Panc1 (cell line): ENCODE measurements around the gene SERPINE3. TPM values are rescaled to one million over a fixed set of nuclear protein-coding genes. Genes with fewer than 3 reads are reported as not detected.

Experiments used
- ATAC-seq: fragments of 200-7000 bp; cut with Tn5 transposase; 2 replicates; pipeline ENCODE4 v1.9.1; 2020; ENCODE audit warnings: mild to moderate bottlenecking, moderate library complexity
- BruUV-seq: library from RNA; stranded (reverse); fragments of 400-500 nt; replicated peaks from 2 replicates; lab custom pipeline; 2021; lab: Mats Ljungman, UMichigan
- CTCF ChIA-PET: fragments of 300-600 bp; sonication (Branson Sonifier 250); formaldehyde crosslinking; loops from one replicate; lab custom pipeline; 2022; ENCODE audit warnings: antibody characterized with exemption; lab: Charles Lee
- POLR2A ChIA-PET: fragments of 300-600 bp; sonication (Branson Sonifier 250); formaldehyde crosslinking; loops from one replicate; lab custom pipeline; 2022; ENCODE audit warnings: antibody characterized with exemption; lab: Charles Lee
- DNase-seq: peaks from one replicate; pipeline ENCODE4 v3.0.0-alpha.2; 2010; ENCODE audit warnings: low read depth, low spot score
- H3K27ac ChIP-seq: 2 replicates; pipeline ENCODE4 v1.5.1; 2011; ENCODE audit warnings: mild to moderate bottlenecking, low read length, inconsistent platforms
- H3K27me3 ChIP-seq: fragments of 200-500 bp; sonication (Bioruptor generic); 2 replicates; pipeline ENCODE4 v1.6.0; 2014; ENCODE audit warnings: low read length, inconsistent platforms; ENCODE audit not compliant: control insufficient read depth, insufficient read depth
- H3K36me3 ChIP-seq: fragments of 200-500 bp; sonication (Bioruptor generic); 2 replicates; pipeline ENCODE4 v1.5.1; 2014; ENCODE audit warnings: inconsistent platforms, mild to moderate bottlenecking, low read length, moderate library complexity; ENCODE audit not compliant: control insufficient read depth, insufficient read depth
- H3K4me1 ChIP-seq: 2 replicates; pipeline ENCODE4 v1.5.1; 2011; ENCODE audit warnings: inconsistent platforms, mild to moderate bottlenecking, low read length, moderate library complexity; ENCODE audit not compliant: control insufficient read depth, insufficient read depth
- H3K4me3 ChIP-seq, 2 experiments: 2 replicates each; pipeline ENCODE4 v1.5.1; 2011 to 2012; ENCODE audit warnings: low read depth in 2 of 2, low read length in 2 of 2, mild to moderate bottlenecking in 2 of 2, inconsistent platforms in 1 of 2, moderate library complexity in 1 of 2
- H3K9me3 ChIP-seq: fragments of 200-500 bp; sonication (Bioruptor generic); 2 replicates; pipeline ENCODE4 v1.5.1; 2014; ENCODE audit warnings: low read depth, mild to moderate bottlenecking, inconsistent platforms, low read length, moderate library complexity; ENCODE audit not compliant: control insufficient read depth, insufficient read depth
- POLR2AphosphoS5 ChIP-seq: IDR thresholded peaks from 2 replicates; pipeline ENCODE4 v1.6.1; 2012; ENCODE audit warnings: mild to moderate bottlenecking, low read depth, low read length, moderate library complexity
- REST ChIP-seq, 2 experiments: IDR thresholded peaks; 2 replicates each; pipeline ENCODE4 v1.6.1; 2011 to 2012; ENCODE audit warnings: low read depth in 2 of 2, control low read depth in 1 of 2, low read length in 1 of 2, mild to moderate bottlenecking in 1 of 2, moderate library complexity in 1 of 2; ENCODE audit not compliant: insufficient read depth in 1 of 2
- SIN3A ChIP-seq: IDR thresholded peaks from 2 replicates; pipeline ENCODE4 v1.6.1; 2012; ENCODE audit warnings: low read depth, mild to moderate bottlenecking, low read length, moderate library complexity, borderline replicate concordance; ENCODE audit not compliant: insufficient read depth
- TCF7L2 ChIP-seq: IDR thresholded peaks from 2 replicates; pipeline ENCODE4 v1.6.1; 2011; ENCODE audit warnings: mild to moderate bottlenecking, low read depth, low read length, inconsistent platforms
- in situ Hi-C: cut with HindIII; loops from 2 replicates; pipeline ENCODE4 v1.10.0; 2016; ENCODE audit warnings: low sequenced_read_pairs, low pct_unique_long_range_greater_than_20kb
- intact Hi-C: fragments of 100-400 bp; cut with micrococcal nuclease; formaldehyde crosslinking; loops from one replicate; pipeline ENCODE4 v1.10.0; 2022; ENCODE audit not compliant: unreplicated experiment
- total RNA-seq: library from RNA; stranded (reverse); gene quantifications from one replicate; pipeline ENCODE4 v1.2.1, GENCODE V29; 2021; ENCODE audit not compliant: unreplicated experiment
- TF ChIP-seq, protein P1 (sequence below): fragments of 450-650 bp; IDR thresholded peaks from 2 replicates; pipeline ENCODE4 v1.5.1; 2017; ENCODE audit warnings: mild to moderate bottlenecking

Gene SERPINE3
- total RNA-seq, 1 experiment from 2014 or later, result not detected

GRCh38 chr13:51292000-51292565 is 47.4 kb upstream of the SERPINE3 start:
- ChIA-PET CTCF (no interaction called here), POLR2A (no interaction called here)
- in situ Hi-C loops, result no loop called here

DNA sequence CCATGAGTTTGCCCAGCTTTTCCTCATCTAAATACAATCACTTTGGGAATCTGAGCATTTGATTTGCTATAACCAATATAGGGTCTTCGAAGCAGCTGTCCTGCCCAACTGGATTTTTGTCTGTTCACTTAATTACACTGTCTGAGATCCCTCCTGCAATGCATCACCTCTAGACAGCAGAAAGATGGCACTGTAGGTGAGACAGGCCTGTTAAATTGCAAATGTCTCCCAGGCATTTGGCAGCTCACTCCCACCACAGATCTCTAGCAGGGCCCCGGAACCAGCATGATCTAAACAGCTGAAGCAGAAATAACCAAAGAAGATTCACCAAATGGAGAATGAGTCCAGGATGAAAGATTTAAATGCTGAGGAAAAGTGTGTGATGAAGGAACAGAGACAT is 41.9 kb upstream of the SERPINE3 start:
- no peaks in the 10 kb centered on the region for H3K27me3 ChIP-seq
- intact Hi-C loops, result no loop called here
- BruUV-seq, result no TSS peak
- CTCF ChIA-PET, result interaction anchor here (0.6 kb wide), 1 partner anchor 176 kb away, joined by 3 read pairs; no protein-coding TSS in a partner anchor
- ATAC-seq, result no peak
- H3K4me3 ChIP-seq, result no peak overlapping the region
- H3K4me1 ChIP-seq, result no peaks in the 10 kb centered on the region
- H3K9me3 ChIP-seq, result no peaks in the 10 kb centered on the region
- H3K36me3 ChIP-seq, result no peaks in the 10 kb centered on the region
- in situ Hi-C loops, result no loop called here
- H3K27ac ChIP-seq, result no peak overlapping the region
- DNase-seq, result no peak
- POLR2A ChIA-PET, result no interaction called here
- TF ChIP-seq REST (IDR thresholded peaks at IDR 0.05; ENCODE audit: insufficient read depth in 1 of 2, low read depth in 2 of 2, low read length in 1 of 2) (no peak), POLR2AphosphoS5 (no peak), SIN3A (no peak), TCF7L2 (no peak)
- TF ChIP-seq, protein P1, sequence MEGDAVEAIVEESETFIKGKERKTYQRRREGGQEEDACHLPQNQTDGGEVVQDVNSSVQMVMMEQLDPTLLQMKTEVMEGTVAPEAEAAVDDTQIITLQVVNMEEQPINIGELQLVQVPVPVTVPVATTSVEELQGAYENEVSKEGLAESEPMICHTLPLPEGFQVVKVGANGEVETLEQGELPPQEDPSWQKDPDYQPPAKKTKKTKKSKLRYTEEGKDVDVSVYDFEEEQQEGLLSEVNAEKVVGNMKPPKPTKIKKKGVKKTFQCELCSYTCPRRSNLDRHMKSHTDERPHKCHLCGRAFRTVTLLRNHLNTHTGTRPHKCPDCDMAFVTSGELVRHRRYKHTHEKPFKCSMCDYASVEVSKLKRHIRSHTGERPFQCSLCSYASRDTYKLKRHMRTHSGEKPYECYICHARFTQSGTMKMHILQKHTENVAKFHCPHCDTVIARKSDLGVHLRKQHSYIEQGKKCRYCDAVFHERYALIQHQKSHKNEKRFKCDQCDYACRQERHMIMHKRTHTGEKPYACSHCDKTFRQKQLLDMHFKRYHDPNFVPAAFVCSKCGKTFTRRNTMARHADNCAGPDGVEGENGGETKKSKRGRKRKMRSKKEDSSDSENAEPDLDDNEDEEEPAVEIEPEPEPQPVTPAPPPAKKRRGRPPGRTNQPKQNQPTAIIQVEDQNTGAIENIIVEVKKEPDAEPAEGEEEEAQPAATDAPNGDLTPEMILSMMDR, result no peak

More at GRCh38 chr13:51292000-51292565, 47.4 kb upstream of the SERPINE3 start:
- Histone ChIP-seq H3K4me3 (no peak overlapping the region), H3K9me3 (no peaks in the 10 kb centered on the region), H3K27me3 (0 out of 2 replicates have a peak, but pooled peaks cover 3% of the 10 kb centered on the region), H3K4me1 (no peaks in the 10 kb centered on the region), H3K36me3 (no peaks in the 10 kb centered on the region), H3K27ac (no peak overlapping the region)
- DNase-seq (no peak), ATAC-seq (no peak)
- no TSS peak for BruUV-seq
- TF ChIP-seq POLR2AphosphoS5 (no peak), REST (IDR thresholded peaks at IDR 0.05; ENCODE audit: insufficient read depth in 1 of 2, low read depth in 2 of 2, low read length in 1 of 2) (no peak), TCF7L2 (no peak), SIN3A (no peak)
- TF ChIP-seq, protein P1, result no peak
- intact Hi-C loops, result no loop called here
